Osteocyte (in vitro differentiated cells): ENCODE measurements around the gene FOXI2. TPM values are rescaled to one million over a fixed set of nuclear protein-coding genes. Genes with fewer than 3 reads are reported as not detected.

Source experiments
- DNase-seq: peaks from one replicate; pipeline ENCODE4 v3.0.0; 2021; ENCODE audit warnings: mixed read lengths; ENCODE audit not compliant: unreplicated experiment; ENCODE audit errors: extremely low spot score
- H3K27ac Mint-ChIP-seq: one replicate; pipeline ENCODE4 v1.8.0; 2021; ENCODE audit warnings: mild to moderate bottlenecking, mixed read lengths; ENCODE audit not compliant: unreplicated experiment
- H3K27me3 Mint-ChIP-seq: one replicate; pipeline ENCODE4 v1.8.0; 2021; ENCODE audit warnings: mixed read lengths; ENCODE audit not compliant: unreplicated experiment
- H3K36me3 Mint-ChIP-seq: one replicate; pipeline ENCODE4 v1.8.0; 2021; ENCODE audit warnings: mixed read lengths; ENCODE audit not compliant: unreplicated experiment
- H3K4me1 Mint-ChIP-seq: one replicate; pipeline ENCODE4 v1.8.0; 2021; ENCODE audit warnings: mixed read lengths; ENCODE audit not compliant: unreplicated experiment
- H3K4me3 Mint-ChIP-seq: one replicate; pipeline ENCODE4 v1.8.0; 2021; ENCODE audit warnings: mild to moderate bottlenecking, moderate library complexity, mixed read lengths; ENCODE audit not compliant: unreplicated experiment
- H3K9me3 Mint-ChIP-seq: one replicate; pipeline ENCODE4 v1.8.0; 2021; ENCODE audit warnings: mixed read lengths; ENCODE audit not compliant: unreplicated experiment
- total RNA-seq: library from RNA; stranded (reverse); gene quantifications from 2 replicates; pipeline ENCODE4 v1.2.1, GENCODE V29; 2021
- TF ChIP-seq, protein P1 (sequence below): fragments of 200-600 bp; sonication (generic); IDR thresholded peaks from 2 replicates; pipeline ENCODE4 v1.5.0; 2021; ENCODE audit warnings: antibody characterized with exemption, mild to moderate bottlenecking, moderate library complexity

FOXI2 gene
- total RNA-seq, 1 donor from 2014 or later: not detected

DNA sequence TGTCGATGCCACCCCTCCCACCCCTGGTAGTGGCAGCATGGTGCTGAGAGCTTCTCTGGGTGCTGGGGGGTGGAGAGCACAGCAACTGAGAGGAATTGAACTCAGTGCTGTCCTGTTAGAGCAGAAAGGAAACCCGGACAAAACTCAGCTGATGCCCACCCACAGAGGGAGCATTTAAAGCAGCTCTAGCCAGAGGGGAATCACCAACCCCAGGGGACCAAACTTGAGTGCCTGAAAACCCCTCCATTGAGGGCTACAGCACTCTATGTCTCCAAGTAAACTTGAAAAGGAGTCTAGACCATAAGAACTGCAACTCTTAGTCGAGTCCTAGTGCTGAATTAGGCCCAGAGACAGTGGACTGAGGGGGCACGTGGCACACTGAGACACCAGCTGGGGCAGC, 16.8 kb upstream of the FOXI2 start:
- H3K9me3 Mint-ChIP-seq: no peaks in the 10 kb centered on the region
- H3K4me1 Mint-ChIP-seq: no peaks in the 10 kb centered on the region
- H3K4me3 Mint-ChIP-seq: no peak overlapping the region
- TF ChIP-seq, protein P1, sequence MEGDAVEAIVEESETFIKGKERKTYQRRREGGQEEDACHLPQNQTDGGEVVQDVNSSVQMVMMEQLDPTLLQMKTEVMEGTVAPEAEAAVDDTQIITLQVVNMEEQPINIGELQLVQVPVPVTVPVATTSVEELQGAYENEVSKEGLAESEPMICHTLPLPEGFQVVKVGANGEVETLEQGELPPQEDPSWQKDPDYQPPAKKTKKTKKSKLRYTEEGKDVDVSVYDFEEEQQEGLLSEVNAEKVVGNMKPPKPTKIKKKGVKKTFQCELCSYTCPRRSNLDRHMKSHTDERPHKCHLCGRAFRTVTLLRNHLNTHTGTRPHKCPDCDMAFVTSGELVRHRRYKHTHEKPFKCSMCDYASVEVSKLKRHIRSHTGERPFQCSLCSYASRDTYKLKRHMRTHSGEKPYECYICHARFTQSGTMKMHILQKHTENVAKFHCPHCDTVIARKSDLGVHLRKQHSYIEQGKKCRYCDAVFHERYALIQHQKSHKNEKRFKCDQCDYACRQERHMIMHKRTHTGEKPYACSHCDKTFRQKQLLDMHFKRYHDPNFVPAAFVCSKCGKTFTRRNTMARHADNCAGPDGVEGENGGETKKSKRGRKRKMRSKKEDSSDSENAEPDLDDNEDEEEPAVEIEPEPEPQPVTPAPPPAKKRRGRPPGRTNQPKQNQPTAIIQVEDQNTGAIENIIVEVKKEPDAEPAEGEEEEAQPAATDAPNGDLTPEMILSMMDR: no peak
- H3K27ac Mint-ChIP-seq: no peak overlapping the region
- no peak for DNase-seq
- H3K36me3 Mint-ChIP-seq: no peaks in the 10 kb centered on the region
- no peaks in the 10 kb centered on the region for H3K27me3 Mint-ChIP-seq

DNA sequence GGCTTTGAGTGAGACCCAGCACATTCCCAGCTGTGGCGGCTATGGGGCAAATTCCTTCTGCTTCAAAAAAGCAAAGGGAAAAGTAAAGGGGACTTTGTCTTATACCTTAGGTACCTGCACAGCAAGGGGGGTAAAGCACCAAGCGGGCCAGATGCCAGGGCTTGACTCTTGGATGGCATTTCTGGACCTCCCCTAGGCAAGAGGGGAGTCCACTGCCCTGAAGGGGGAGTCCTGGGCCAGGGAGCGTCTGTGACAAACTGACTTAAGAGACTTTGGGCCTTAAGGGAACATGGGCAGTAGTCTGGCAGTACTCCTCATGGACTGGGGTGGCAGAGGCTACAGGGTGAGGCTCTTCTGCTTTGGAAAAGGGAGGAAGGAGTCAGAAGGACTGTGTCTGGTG, 16.1 kb upstream of the FOXI2 start:
- peaks cover 2% of the 10 kb centered on the region for H3K27me3 Mint-ChIP-seq
- DNase-seq: no peak
- no peaks in the 10 kb centered on the region for H3K4me1 Mint-ChIP-seq
- H3K4me3 Mint-ChIP-seq: no peak overlapping the region
- TF ChIP-seq, protein P1: no peak
- H3K9me3 Mint-ChIP-seq: no peaks in the 10 kb centered on the region
- H3K36me3 Mint-ChIP-seq: no peaks in the 10 kb centered on the region
- H3K27ac Mint-ChIP-seq: no peak overlapping the region

DNA sequence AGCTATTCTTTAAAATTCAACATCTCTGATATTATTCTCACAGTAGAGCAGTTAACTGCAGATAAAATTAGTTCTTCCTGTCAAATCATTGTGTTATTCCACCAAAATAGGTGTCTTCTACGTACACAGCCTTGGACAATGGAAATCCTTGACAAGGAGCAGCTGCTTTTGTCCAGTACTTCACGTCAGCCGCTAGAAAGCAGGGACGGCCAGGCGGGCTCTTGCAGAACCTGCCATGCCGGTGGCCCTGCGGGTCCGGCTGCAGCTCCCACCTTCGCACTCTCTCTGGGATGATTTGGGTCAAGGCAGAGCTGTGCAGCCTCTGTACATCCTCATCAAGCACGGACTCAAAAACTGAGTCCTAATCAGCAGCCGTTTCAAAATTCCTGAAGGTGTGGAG, 2.2 kb upstream of the FOXI2 start:
- Mint-ChIP-seq H3K27ac (no peak overlapping the region), H3K9me3 (no peaks in the 10 kb centered on the region), H3K36me3 (no peaks in the 10 kb centered on the region), H3K4me1 (no peaks in the 10 kb centered on the region), H3K4me3 (no peak overlapping the region), H3K27me3 (peaks cover 32% of the 10 kb centered on the region)
- no peak for DNase-seq
- TF ChIP-seq, protein P1: no peak

DNA sequence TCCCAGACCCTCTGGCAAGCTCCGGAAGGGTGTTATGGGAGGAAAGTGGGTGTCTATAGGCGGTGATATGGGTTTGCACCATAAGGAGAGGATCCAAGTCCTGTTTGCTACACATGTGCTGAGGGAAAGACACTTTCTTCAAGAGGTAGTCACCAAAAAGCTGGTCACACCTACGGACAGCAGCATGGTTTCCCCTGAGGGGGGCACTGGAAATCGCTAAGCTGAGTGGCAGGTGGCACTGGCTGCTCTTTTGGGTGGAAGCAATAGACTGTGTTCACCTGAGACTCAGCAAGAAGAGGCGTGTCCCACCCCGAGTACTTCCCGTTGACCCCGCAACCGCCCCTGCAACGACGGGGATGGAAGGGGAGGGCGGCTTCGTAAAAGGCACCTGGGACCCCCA, 1.8 kb upstream of the FOXI2 start:
- H3K27me3 Mint-ChIP-seq: peaks cover 32% of the 10 kb centered on the region
- TF ChIP-seq, protein P1: no peak
- no peaks in the 10 kb centered on the region for H3K36me3 Mint-ChIP-seq
- no peak overlapping the region for H3K27ac Mint-ChIP-seq
- no peaks in the 10 kb centered on the region for H3K4me1 Mint-ChIP-seq
- no peak overlapping the region for H3K4me3 Mint-ChIP-seq
- H3K9me3 Mint-ChIP-seq: no peaks in the 10 kb centered on the region
- no peak for DNase-seq

DNA sequence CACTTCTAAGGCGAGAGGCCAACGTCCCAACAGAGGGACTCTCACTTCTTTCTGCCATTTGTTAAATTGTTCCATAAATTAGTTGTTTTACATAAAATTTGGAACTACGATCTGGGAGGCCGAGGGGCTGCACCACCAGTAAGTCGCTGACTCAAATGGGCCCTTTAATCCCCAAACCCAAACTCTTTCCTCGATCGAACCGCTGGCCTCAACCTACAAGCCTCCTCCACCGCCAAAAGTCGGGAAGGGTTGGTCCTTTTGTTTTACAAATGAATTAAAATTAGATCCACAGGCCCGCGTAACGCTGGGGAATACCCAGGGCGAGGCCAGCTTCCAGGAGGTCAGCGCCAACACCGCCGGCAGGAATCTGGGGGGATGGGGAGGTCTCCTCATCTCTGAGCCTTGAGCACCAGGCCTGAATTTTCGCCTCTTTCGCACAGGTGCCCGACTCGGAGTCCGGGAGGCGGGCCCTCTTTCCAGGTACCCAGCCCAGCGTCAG, 1.2 kb upstream of the FOXI2 start:
- H3K4me3 Mint-ChIP-seq: no peak overlapping the region
- H3K9me3 Mint-ChIP-seq: no peaks in the 10 kb centered on the region
- H3K27me3 Mint-ChIP-seq: peaks cover 32% of the 10 kb centered on the region
- TF ChIP-seq, protein P1: no peak
- H3K36me3 Mint-ChIP-seq: no peaks in the 10 kb centered on the region
- no peaks in the 10 kb centered on the region for H3K4me1 Mint-ChIP-seq
- DNase-seq: no peak
- H3K27ac Mint-ChIP-seq: no peak overlapping the region
